Cardiac muscle cell (in vitro differentiated cells and primary cell): ENCODE results near the gene NRL. TPM values are rescaled to one million over a fixed set of nuclear protein-coding genes. Genes with fewer than 3 reads are reported as not detected.

Experiments
- DNase-seq, 2 donors: peaks; one replicate each; pipeline versions ENCODE4 v3.0.0 to v3.0.0-alpha.2; 2010 to 2017; ENCODE audit warnings: low read depth in 1 of 2, low spot score in 1 of 2
- H3K27ac ChIP-seq: fragments of 200-600 bp; sonication (generic); 2 replicates; pipeline ENCODE4 v1.5.1; 2016
- H3K27me3 ChIP-seq: fragments of 200-600 bp; sonication (generic); 2 replicates; pipeline ENCODE4 v1.6.0; 2016; ENCODE audit warnings: control low read depth
- H3K36me3 ChIP-seq: fragments of 200-600 bp; sonication (generic); 2 replicates; pipeline ENCODE4 v1.5.1; 2016; ENCODE audit warnings: control low read depth
- H3K4me1 ChIP-seq: fragments of 200-600 bp; sonication (generic); 2 replicates; pipeline ENCODE4 v1.8.1; 2017; ENCODE audit warnings: low read depth, mild to moderate bottlenecking, mixed run types
- H3K4me3 ChIP-seq: fragments of 200-600 bp; sonication (generic); 2 replicates; pipeline ENCODE4 v1.5.1; 2016; ENCODE audit warnings: mild to moderate bottlenecking
- H3K9me3 ChIP-seq: fragments of 200-600 bp; sonication (generic); 2 replicates; pipeline ENCODE4 v1.5.1; 2017; ENCODE audit warnings: low read depth, mild to moderate bottlenecking, control low read depth
- polyA plus RNA-seq: library from polyadenylated mRNA; unstranded; fragments of >200 nt; fragmentation: Nextera tagmentation; extraction: Ambion mirVana; gene quantifications from 2 replicates; pipeline ENCODE4 v1.2.1, GENCODE V29; 2016
- total RNA-seq: library from RNA; depleted of rRNA; stranded (reverse); fragments of >200 nt; gene quantifications from 2 replicates; pipeline ENCODE4 v1.2.3, GENCODE V29; 2016
- TF ChIP-seq, protein P1 (sequence below): IDR thresholded peaks from 2 replicates; pipeline ENCODE4 v1.5.1; 2012; ENCODE audit warnings: low read depth, mild to moderate bottlenecking, low read length

The NRL gene
- total and polyA plus RNA-seq, 2 experiments from 2014 or later = 4.2 to 5.1 TPM

DNA sequence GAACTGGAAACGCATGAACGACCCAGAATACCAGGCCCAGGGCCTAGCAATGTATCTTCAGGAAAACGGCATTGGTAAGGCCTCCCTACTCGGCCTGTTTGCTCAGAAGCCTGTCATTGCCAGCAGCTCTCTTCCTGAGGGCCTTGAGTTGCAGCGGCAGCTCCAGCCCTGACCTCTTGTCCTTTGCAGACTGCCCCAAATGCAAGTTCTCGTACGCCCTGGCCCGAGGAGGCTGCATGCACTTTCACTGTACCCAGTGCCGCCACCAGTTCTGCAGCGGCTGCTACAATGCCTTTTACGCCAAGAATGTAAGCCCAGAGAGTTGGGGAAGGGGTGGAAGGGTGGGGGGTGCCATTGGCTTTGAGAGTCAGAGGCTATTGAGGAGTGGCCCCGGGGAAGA, 42.6 kb upstream of the NRL start:
- H3K36me3 ChIP-seq = peaks cover 41% of the 10 kb centered on the region
- DNase-seq = no peak
- no peak overlapping the region for H3K4me3 ChIP-seq
- H3K27ac ChIP-seq = no peak overlapping the region
- TF ChIP-seq, protein P1, sequence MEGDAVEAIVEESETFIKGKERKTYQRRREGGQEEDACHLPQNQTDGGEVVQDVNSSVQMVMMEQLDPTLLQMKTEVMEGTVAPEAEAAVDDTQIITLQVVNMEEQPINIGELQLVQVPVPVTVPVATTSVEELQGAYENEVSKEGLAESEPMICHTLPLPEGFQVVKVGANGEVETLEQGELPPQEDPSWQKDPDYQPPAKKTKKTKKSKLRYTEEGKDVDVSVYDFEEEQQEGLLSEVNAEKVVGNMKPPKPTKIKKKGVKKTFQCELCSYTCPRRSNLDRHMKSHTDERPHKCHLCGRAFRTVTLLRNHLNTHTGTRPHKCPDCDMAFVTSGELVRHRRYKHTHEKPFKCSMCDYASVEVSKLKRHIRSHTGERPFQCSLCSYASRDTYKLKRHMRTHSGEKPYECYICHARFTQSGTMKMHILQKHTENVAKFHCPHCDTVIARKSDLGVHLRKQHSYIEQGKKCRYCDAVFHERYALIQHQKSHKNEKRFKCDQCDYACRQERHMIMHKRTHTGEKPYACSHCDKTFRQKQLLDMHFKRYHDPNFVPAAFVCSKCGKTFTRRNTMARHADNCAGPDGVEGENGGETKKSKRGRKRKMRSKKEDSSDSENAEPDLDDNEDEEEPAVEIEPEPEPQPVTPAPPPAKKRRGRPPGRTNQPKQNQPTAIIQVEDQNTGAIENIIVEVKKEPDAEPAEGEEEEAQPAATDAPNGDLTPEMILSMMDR = no peak
- H3K9me3 ChIP-seq = no peaks in the 10 kb centered on the region
- H3K4me1 ChIP-seq = peaks cover 11% of the 10 kb centered on the region
- no peaks in the 10 kb centered on the region for H3K27me3 ChIP-seq

DNA sequence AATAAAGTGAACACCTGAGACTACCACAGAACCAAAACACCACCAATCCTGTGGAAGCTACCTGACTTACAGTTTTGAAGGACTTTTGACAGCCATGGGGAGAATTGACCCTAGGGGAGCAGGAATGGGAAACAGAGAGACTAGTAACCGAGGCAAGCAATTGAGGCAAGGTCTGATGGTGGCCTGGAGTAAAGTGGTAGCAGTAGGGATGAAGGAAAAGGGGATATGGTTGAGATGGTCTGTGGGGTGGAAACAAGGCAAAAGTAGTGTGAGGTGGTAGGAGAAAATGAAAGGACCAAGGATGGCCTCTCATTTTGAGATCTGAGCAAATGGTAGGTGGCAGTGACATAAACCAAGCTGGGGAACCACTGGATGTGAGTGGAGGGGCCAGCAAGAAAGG, 42.1 kb upstream of the NRL start:
- Histone ChIP-seq H3K36me3 (peaks cover 46% of the 10 kb centered on the region), H3K27ac (no peak overlapping the region), H3K4me1 (peaks cover 11% of the 10 kb centered on the region), H3K27me3 (no peaks in the 10 kb centered on the region), H3K9me3 (no peaks in the 10 kb centered on the region), H3K4me3 (no peak overlapping the region)
- DNase-seq = no peak
- TF ChIP-seq, protein P1 = no peak

DNA sequence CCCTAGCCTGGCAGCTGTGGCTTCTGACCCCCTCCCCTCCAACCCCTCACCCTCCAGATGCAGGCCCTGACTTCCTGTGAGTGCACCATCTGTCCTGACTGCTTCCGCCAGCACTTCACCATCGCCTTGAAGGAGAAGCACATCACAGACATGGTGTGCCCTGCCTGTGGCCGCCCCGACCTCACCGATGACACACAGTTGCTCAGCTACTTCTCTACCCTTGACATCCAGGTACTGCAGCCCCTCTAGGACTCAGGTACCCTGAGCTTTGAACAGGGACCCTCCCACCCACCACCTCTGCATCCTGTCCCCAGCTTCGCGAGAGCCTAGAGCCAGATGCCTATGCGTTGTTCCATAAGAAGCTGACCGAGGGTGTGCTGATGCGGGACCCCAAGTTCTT, 40.4 kb upstream of the NRL start:
- Histone ChIP-seq H3K27ac (no peak overlapping the region), H3K9me3 (no peaks in the 10 kb centered on the region), H3K4me3 (no peak overlapping the region), H3K36me3 (peaks cover 61% of the 10 kb centered on the region), H3K27me3 (no peaks in the 10 kb centered on the region), H3K4me1 (no peaks in the 10 kb centered on the region)
- TF ChIP-seq, protein P1 = no peak
- DNase-seq = no peak

DNA sequence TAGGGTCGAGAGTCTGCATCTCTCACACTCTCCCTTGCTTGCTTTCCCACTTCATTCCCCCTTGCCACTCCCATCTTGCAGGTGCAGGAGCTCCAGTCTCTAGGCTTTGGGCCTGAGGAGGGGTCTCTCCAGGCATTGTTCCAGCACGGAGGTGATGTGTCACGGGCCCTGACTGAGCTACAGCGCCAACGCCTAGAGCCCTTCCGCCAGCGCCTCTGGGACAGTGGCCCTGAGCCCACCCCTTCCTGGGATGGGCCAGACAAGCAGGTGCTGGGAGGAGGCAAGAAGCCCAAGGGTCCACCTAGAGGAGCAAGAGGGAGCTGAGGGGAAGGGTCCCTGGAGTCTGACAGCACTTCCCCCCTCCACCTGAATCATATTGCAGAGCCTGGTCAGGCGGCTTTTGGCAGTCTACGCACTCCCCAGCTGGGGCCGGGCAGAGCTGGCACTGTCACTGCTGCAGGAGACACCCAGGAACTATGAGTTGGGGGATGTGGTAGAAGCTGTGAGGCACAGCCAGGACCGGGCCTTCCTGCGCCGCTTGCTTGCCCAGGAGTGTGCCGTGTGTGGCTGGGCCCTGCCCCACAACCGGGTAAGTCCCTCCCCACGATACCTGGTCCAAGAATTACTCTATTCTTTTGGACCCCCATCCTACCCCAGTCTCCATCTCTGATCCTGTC, 36.8 kb upstream of the NRL start:
- Histone ChIP-seq H3K4me3 (no peak overlapping the region), H3K27me3 (no peaks in the 10 kb centered on the region), H3K27ac (no peak overlapping the region), H3K4me1 (peaks cover 4% of the 10 kb centered on the region), H3K9me3 (no peaks in the 10 kb centered on the region), H3K36me3 (peaks cover 45% of the 10 kb centered on the region)
- TF ChIP-seq, protein P1 = no peak
- no peak for DNase-seq

DNA sequence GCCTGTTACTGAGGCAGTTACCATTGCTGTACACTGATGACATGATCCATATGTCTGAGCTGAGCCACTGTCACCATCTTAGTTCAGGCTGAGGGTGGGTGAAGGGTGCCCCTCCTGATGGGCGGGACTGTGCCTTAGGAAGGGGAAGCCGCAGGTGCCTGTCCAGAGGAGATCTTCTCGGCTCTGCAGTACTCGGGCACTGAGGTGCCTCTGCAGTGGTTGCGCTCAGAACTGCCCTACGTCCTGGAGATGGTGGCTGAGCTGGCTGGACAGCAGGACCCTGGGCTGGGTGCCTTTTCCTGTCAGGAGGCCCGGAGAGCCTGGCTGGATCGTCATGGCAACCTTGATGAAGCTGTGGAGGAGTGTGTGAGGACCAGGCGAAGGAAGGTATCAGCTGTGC, 36.2 kb upstream of the NRL start:
- H3K4me1 ChIP-seq = peaks cover 4% of the 10 kb centered on the region
- TF ChIP-seq, protein P1 = no peak
- H3K9me3 ChIP-seq = no peaks in the 10 kb centered on the region
- no peaks in the 10 kb centered on the region for H3K27me3 ChIP-seq
- peaks cover 41% of the 10 kb centered on the region for H3K36me3 ChIP-seq
- DNase-seq = no peak
- H3K4me3 ChIP-seq = no peak overlapping the region
- H3K27ac ChIP-seq = no peak overlapping the region
